ENCODE data around the gene GLG1. TPM values are rescaled to one million over a fixed set of nuclear protein-coding genes. Genes with fewer than 3 reads are reported as not detected.

Gene GLG1
- total and polyA plus RNA-seq, 12 donors: 31.6 to 146 (median 112) TPM

GRCh38 chr16:74567901-74568300, 39.0 kb downstream of the GLG1 start:
- DNase-seq: no peak
- intact Hi-C loops (cut with DNase I): no loop called here
- TF ChIP-seq, protein P1, sequence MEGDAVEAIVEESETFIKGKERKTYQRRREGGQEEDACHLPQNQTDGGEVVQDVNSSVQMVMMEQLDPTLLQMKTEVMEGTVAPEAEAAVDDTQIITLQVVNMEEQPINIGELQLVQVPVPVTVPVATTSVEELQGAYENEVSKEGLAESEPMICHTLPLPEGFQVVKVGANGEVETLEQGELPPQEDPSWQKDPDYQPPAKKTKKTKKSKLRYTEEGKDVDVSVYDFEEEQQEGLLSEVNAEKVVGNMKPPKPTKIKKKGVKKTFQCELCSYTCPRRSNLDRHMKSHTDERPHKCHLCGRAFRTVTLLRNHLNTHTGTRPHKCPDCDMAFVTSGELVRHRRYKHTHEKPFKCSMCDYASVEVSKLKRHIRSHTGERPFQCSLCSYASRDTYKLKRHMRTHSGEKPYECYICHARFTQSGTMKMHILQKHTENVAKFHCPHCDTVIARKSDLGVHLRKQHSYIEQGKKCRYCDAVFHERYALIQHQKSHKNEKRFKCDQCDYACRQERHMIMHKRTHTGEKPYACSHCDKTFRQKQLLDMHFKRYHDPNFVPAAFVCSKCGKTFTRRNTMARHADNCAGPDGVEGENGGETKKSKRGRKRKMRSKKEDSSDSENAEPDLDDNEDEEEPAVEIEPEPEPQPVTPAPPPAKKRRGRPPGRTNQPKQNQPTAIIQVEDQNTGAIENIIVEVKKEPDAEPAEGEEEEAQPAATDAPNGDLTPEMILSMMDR (IDR thresholded peaks at IDR 0.05): no peak
- no peak for TF ChIP-seq POLR2A (IDR thresholded peaks at IDR 0.05)
- Histone ChIP-seq H3K27me3 (no peaks in the 10 kb centered on the region), H3K27ac (no peak overlapping the region), H3K9me3 (replicated peaks in 1 of 3) (no peaks in the 10 kb centered on the region), H3K4me3 (no peak overlapping the region), H3K36me3 (replicated peaks in 1 of 2) (no peaks in the 10 kb centered on the region), H3K4me1 (replicated peaks in 1 of 2) (peaks cover 9 to 21% of the 10 kb centered on the region in 2 donors)
- WGBS, 4 donors: 90 to 95% (median 92%) methylated on average over 2 of the region's 2 CpGs

GRCh38 chr16:74565378-74565777, 41.5 kb downstream of the GLG1 start:
- no peaks in the 10 kb centered on the region for H3K36me3 ChIP-seq (replicated peaks in 1 of 2)
- intact Hi-C loops (cut with DNase I): no loop called here
- 89 to 98% (median 92%) methylated on average over 5 of the region's 5 CpGs for WGBS, 4 donors
- no peak for DNase-seq
- H3K4me1 ChIP-seq (replicated peaks in 1 of 2): peaks cover 9 to 28% of the 10 kb centered on the region in 2 donors
- no peak overlapping the region for H3K27ac ChIP-seq
- no peaks in the 10 kb centered on the region for H3K27me3 ChIP-seq
- H3K9me3 ChIP-seq (replicated peaks in 1 of 3): no peaks in the 10 kb centered on the region
- no peak for TF ChIP-seq POLR2A (IDR thresholded peaks at IDR 0.05)
- TF ChIP-seq, protein P1 (IDR thresholded peaks at IDR 0.05): no peak
- H3K4me3 ChIP-seq: no peak overlapping the region

DNA sequence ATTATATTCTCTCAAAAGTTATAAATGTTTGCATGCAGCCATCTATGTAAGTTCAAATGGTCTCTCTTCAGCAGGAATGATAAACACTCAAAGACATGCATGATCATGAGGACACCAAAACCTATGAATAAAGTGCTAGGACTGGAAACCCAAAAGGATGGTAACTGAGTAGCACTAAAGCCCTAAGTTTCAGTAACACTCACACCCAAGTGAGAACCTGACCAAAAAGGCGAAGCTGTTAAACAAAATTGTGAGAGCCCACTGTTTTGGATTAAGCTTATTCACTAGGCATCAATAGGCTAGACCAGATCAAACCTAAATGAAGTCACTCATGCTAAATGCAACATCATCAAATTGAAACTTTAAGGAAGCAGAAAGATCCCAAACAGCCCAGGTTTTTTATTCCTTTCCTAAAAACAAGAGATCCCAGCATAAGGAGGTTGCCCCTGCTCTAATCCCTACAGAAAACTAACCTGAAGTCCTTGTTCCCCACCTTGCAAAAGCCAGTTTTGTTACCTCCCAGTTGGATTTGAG, 42.4 kb downstream of the GLG1 start:
- Histone ChIP-seq H3K27me3 (no peaks in the 10 kb centered on the region), H3K36me3 (replicated peaks in 1 of 2) (no peaks in the 10 kb centered on the region), H3K9me3 (replicated peaks in 1 of 3) (no peaks in the 10 kb centered on the region), H3K4me1 (replicated peaks in 1 of 2) (peaks cover 9 to 28% of the 10 kb centered on the region in 2 donors), H3K4me3 (no peak overlapping the region), H3K27ac (no peak overlapping the region)
- DNase-seq: no peak
- intact Hi-C loops (cut with DNase I): no loop called here
- 96 to 100% (median 100%) methylated on average over 1 of the region's 1 CpG for WGBS, 4 donors
- no peak for TF ChIP-seq POLR2A (IDR thresholded peaks at IDR 0.05)
- TF ChIP-seq, protein P1 (IDR thresholded peaks at IDR 0.05): no peak

- 66 to 73% (median 72%) methylated on average over 7 of the region's 7 CpGs for WGBS, 4 donors
- H3K27me3 ChIP-seq: no peaks in the 10 kb centered on the region
- no peaks in the 10 kb centered on the region for H3K36me3 ChIP-seq (replicated peaks in 1 of 2)
- intact Hi-C loops (cut with DNase I): no loop called here
- H3K9me3 ChIP-seq (replicated peaks in 1 of 3): no peaks in the 10 kb centered on the region
- H3K27ac ChIP-seq: peak overlapping the region in 2 of 5 donors; percentile 31 to 72
- peak; percentile 34 to 82 (median 75) for DNase-seq
- peaks cover 9 to 28% of the 10 kb centered on the region in 2 donors for H3K4me1 ChIP-seq (replicated peaks in 1 of 2)
- no peak for TF ChIP-seq POLR2A (IDR thresholded peaks at IDR 0.05)
- TF ChIP-seq, protein P1 (IDR thresholded peaks at IDR 0.05): peak in 4 of 6 experiments; percentile 1 to 33 (median 22)
- no peak overlapping the region for H3K4me3 ChIP-seq
Measured at GRCh38 chr16:74563828-74564263, 43.1 kb downstream of the GLG1 start.
